Spinal cord (tissue), 10 donors: ENCODE measurements around the gene ZNF574. TPM values are rescaled to one million over a fixed set of nuclear protein-coding genes. Genes with fewer than 3 reads are reported as not detected.
A peak's percentile ranks its signal among the peaks of the same experiment; 100 is the strongest.

Experiments used
- DNase-seq, 6 donors: peaks; one replicate each; pipeline versions ENCODE4 v3.0.0 to v3.0.0-alpha.2; 2013 to 2015; ENCODE audit warnings: low spot score in 6 of 6, low read depth in 4 of 6
- H3K27ac ChIP-seq: one replicate; pipeline ENCODE4 v1.5.1; 2013; ENCODE audit warnings: low read depth, low read length, control low read depth
- H3K27me3 ChIP-seq: one replicate; pipeline ENCODE4 v1.6.1; 2013; ENCODE audit warnings: low read length; ENCODE audit not compliant: control insufficient read depth, insufficient read depth
- H3K36me3 ChIP-seq: one replicate; pipeline ENCODE4 v1.6.1; 2013; ENCODE audit warnings: low read length; ENCODE audit not compliant: control insufficient read depth, insufficient read depth
- H3K4me1 ChIP-seq: one replicate; pipeline ENCODE4 v1.6.1; 2013; ENCODE audit warnings: low read length; ENCODE audit not compliant: control insufficient read depth, insufficient read depth
- H3K4me3 ChIP-seq: one replicate; pipeline ENCODE4 v1.5.1; 2013; ENCODE audit warnings: low read depth, low read length, control low read depth
- H3K9me3 ChIP-seq: one replicate; pipeline ENCODE4 v1.6.1; 2013; ENCODE audit warnings: low read length; ENCODE audit not compliant: control insufficient read depth, insufficient read depth
- WGBS: methylation state at CpG from one replicate; pipeline ENCODE4 v1.1.5; 2013; ENCODE audit warnings: missing lambda C conversion rate; ENCODE audit not compliant: insufficient coverage; 5-methylcytosine and 5-hydroxymethylcytosine counted together
- polyA plus RNA-seq, 2 donors: library from polyadenylated mRNA; unstranded; fragments of 120-200 nt; gene quantifications; one replicate each; pipeline ENCODE4 v1.2.1, GENCODE V29; 2013; ENCODE audit not compliant: insufficient read length in 2 of 2
- total RNA-seq, 2 donors: library from RNA; depleted of rRNA in 1 of 2; stranded (reverse); fragments of 120-200 nt in 1 of 2; fragments of >200 nt in 1 of 2; gene quantifications; one replicate each; pipeline versions ENCODE4 v1.2.3 to v1.2.4, GENCODE V29; 2013 to 2014
- donor health status: healthy.

Gene ZNF574
- total and polyA plus RNA-seq, 4 donors: 7.6 to 19.4 (median 14.0) TPM

DNA sequence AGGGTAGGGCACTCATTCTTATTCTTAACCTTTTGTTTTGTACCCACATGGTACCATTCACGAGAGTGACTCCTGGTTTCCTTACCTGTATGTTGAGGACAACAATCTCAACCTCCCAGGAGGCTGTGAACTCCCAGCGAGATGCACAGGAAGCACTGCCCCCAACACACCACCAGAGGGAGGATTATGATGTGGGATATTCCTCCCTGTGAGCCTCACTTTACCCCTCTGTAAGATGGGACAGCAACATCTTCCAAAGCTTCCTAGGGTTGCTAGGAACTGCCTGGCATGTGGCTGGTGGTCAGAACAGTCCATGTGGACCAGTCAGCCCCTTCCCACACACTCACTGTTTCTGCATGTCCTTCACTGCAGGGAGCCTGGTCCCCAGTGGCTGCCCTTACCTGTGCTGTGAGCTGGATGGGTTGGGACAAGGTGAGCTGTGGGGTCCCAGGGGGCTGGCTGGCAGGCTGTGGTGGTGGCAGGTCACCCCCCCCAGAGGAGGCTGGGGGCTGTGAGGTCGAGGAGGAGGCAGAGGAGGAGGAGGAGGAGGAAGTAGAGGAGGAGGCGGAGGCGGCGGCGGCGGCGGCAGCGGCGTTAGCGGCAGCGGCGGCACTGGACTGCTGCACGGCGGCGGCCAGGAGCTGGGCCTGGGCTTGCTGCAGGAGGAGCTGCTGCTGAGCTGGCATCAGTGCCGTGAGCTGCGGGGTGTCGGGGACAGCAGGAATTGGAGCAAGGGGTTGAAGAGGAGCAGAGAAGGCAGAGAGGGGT is 40.5 kb downstream of the ZNF574 start:
- no peak overlapping the region for H3K4me3 ChIP-seq
- H3K27ac ChIP-seq: no peak overlapping the region
- WGBS: 96% methylated on average over 17 of the region's 20 CpGs
- DNase-seq: no peak
- H3K9me3 ChIP-seq: no peaks in the 10 kb centered on the region
- peaks cover 17% of the 10 kb centered on the region for H3K36me3 ChIP-seq
- H3K27me3 ChIP-seq: no peaks in the 10 kb centered on the region
- peaks cover 19% of the 10 kb centered on the region for H3K4me1 ChIP-seq

DNA sequence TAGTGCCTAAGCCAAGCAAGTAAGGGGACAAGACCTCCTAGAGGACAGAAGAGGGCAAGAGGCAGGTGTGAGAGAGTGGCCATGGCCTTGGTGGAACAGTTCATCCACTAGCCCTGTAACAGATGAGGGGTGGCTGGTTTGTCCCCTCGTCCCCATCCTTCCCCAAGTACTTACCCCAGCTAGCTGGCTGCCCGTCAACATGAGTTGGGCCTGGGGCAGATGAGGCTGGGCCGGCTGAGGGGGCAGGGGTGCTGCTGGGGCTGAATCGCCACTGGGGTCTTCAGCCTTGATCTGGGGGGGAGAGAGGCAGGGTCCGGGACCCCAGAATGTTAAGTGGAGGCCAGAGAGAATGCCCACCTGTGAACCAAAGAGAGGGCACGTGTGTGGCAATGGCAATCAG is 41.1 kb downstream of the ZNF574 start:
- WGBS: 87% methylated on average over 5 of the region's 6 CpGs

DNA sequence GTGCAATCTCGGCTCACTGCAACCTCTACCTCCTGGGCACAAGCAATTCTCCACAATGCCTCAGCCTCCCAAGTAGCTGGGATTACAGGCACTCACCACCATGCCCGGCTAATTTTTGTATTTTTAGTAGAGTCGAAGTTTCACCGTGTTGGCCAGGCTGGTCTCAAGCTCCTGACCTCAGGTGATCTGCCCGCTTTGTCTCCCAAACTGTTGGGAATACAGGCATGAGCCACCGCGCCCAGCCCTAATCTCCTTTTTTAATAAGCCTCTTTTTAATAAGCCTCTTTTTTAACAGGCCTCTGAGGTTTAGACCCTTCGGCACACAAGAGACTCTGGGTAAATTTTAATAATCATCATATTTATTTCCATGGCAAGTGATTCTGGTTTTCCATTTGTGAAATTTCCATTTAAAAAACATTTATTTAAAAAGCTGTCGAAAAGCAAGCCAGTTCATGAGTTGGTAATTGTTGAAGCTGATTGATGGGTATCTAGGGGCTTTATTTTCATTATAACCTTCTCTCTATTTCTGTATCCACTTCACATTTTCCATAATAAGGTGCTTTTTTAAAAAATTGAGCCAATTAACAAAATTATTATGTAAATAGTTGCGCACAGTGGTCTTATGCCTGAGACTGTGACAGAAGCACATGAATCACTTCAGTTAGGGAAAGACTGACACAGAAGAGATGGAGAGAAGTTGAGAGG is 44.5 kb downstream of the ZNF574 start:
- Histone ChIP-seq H3K36me3 (peaks cover 16% of the 10 kb centered on the region), H3K4me1 (peaks cover 11% of the 10 kb centered on the region), H3K27me3 (no peaks in the 10 kb centered on the region), H3K27ac (no peak overlapping the region), H3K9me3 (no peaks in the 10 kb centered on the region), H3K4me3 (no peak overlapping the region)
- DNase-seq: peak in 1 of 6 donors; percentile 68
- WGBS: 85% methylated on average over 5 of the region's 10 CpGs

More for the DNA sequence above, 41.1 kb downstream of the ZNF574 start:
- no peak for DNase-seq
- H3K9me3 ChIP-seq: no peaks in the 10 kb centered on the region
- no peak overlapping the region for H3K27ac ChIP-seq
- no peak overlapping the region for H3K4me3 ChIP-seq
- H3K36me3 ChIP-seq: peaks cover 19% of the 10 kb centered on the region
- no peaks in the 10 kb centered on the region for H3K27me3 ChIP-seq
- H3K4me1 ChIP-seq: peaks cover 23% of the 10 kb centered on the region

DNA sequence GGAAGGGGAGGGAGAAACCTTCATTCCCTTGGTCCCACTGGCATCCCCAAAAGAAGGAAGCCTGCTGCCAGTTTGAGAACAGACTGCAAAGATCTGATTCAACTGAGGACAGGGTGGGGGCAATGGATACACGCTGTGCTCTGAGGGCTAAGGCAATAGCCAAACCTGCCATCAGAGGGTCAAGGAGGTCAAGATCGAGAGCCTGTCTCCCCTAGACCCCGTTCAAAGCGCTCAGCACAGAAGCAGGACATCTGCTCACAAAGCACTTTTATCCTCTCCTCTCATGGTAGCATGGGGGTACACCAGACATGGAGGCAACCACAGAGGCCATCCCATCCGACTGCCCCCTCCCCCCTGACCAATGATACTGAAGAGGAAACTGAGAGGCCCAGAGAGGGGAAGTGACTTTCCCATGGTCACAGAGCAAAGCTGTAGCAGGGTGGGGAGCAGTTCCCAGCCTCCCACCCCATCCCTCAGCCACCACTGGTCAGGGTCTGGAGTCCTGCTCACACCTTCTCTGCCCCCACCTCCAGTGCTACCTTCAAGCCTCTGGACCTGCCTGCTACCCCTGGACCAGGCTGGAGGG is 45.2 kb downstream of the ZNF574 start:
- Histone ChIP-seq H3K4me3 (no peak overlapping the region), H3K36me3 (peaks cover 15% of the 10 kb centered on the region), H3K27me3 (no peaks in the 10 kb centered on the region), H3K9me3 (no peaks in the 10 kb centered on the region), H3K4me1 (peaks cover 11% of the 10 kb centered on the region), H3K27ac (no peak overlapping the region)
- WGBS: 55% methylated on average over 4 of the region's 5 CpGs
- DNase-seq: no peak

DNA sequence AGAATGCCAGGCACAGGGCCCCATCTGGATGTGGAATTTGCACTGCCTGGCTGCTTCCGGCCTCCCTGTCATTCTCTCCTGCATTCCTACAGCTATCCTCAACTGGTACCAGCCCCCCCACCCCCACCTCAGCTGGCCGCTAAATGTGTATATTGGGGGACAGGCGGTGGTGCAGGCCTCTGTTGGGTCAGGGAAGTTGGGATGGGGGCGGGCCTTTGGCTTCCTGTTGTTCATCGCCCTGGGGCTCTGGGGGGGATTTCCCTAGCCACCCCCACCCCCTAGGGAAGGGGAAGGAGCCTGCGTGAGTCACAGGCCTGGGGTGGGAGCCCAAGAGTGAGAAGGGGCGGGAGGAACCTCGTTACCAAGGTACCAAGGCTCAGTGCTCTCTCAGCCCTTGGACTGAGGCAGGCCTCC is 45.7 kb downstream of the ZNF574 start:
- peaks cover 11% of the 10 kb centered on the region for H3K4me1 ChIP-seq
- no peaks in the 10 kb centered on the region for H3K27me3 ChIP-seq
- no peak for DNase-seq
- H3K4me3 ChIP-seq: no peak overlapping the region
- H3K9me3 ChIP-seq: no peaks in the 10 kb centered on the region
- H3K36me3 ChIP-seq: peaks cover 10% of the 10 kb centered on the region
- WGBS: 61% methylated on average over 2 of the region's 8 CpGs
- no peak overlapping the region for H3K27ac ChIP-seq

DNA sequence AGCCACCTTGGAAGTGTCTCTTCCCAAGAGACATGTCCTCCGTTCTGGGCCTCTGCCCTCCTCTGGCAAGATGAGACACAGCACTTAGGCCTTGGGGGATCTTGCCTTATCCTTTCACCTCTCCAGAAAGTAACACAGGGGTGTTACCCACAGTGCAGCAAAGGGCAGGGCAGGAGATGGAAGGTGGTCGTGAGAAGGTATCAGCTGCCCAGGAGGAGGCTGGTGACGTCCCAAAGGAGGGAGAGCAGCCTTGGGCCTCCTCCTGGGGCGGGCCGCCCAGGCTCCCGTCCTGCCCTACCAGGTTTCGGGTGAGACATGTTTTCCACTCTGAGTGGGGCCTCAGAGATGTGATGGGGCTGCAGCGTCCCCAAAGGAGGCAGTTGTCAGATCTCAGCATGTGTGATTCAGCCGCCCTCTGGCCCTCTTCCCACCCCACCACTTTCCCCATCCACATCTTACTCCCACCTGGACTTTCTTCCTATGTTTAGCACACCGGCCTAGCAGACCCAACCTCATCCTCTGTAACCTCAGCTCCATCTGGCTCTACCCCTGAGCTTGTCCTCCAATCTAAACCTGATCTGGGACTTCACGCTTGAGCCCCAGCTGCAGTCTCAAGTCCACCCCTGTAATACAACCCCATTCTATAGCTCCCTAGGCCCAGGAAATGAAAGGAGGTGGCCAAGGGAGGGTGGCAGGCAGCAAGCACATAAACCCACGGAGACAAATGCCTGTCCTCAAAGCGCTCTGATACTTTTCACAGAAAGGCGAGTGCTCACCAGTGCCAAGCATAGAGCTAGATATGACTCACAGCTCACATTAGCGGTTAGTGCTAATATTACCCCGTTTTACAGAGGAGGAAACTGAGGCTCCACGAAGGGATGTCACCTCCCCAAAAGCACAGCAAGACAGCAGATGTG is 47.0 kb downstream of the ZNF574 start:
- Histone ChIP-seq H3K36me3 (peaks cover 2% of the 10 kb centered on the region), H3K27ac (no peak overlapping the region), H3K9me3 (no peaks in the 10 kb centered on the region), H3K4me1 (peaks cover 11% of the 10 kb centered on the region), H3K4me3 (no peak overlapping the region), H3K27me3 (no peaks in the 10 kb centered on the region)
- WGBS: 78% methylated on average over 17 of the region's 17 CpGs
- no peak for DNase-seq

DNA sequence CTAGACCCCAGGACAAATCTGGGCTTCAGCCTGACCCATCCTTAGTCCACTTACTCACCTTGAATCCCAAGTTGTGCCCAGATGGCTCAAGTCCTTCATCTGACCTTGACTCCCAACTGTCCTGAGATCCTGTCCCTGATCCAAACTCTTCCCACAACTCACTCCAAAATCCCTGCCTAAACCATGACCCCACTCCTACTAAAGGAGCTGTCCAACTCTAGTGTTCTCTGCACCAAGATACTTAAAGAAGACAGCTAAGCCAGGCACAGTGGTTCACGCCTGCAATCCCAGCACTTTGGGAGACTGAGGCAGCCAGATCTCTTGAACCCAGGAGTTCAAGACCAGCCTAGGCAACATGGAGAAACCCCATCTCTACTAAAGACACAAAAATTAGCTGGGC is 47.8 kb downstream of the ZNF574 start:
- H3K4me1 ChIP-seq: peaks cover 11% of the 10 kb centered on the region
- H3K27ac ChIP-seq: no peak overlapping the region
- no peak overlapping the region for H3K4me3 ChIP-seq
- DNase-seq: no peak
- no peaks in the 10 kb centered on the region for H3K27me3 ChIP-seq
- H3K36me3 ChIP-seq: peaks cover 2% of the 10 kb centered on the region
- no peaks in the 10 kb centered on the region for H3K9me3 ChIP-seq
- WGBS: 100% methylated on average over 1 of the region's 1 CpG

DNA sequence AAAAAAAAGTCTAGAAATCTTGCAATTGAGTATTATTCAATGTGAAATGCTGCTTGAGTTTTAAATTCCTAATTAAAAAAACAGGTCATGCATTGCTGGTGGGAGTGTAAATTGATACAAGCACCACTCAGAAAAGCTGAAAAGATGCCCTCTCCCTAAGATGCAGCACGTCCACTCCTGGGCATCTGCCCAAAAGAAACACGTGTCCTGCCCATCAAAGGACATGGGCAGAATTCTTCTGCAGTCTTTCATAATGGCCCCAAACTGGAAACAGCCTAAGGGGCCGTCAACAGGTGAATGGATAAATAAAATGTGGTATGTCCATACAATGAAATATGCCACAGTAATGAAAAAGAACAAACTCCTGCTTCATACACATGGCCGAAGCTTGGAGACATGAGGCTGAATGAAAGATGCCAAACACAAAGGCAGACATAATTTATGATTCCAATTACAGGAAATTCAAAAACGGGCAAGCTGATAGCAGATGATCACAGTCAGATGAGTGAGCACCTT is 48.5 kb downstream of the ZNF574 start:
- peaks cover 12% of the 10 kb centered on the region for H3K4me1 ChIP-seq
- DNase-seq: no peak
- H3K36me3 ChIP-seq: peaks cover 2% of the 10 kb centered on the region
- 60% methylated on average over 1 of the region's 5 CpGs for WGBS
- H3K4me3 ChIP-seq: no peak overlapping the region
- H3K27me3 ChIP-seq: no peaks in the 10 kb centered on the region
- H3K27ac ChIP-seq: no peak overlapping the region
- no peaks in the 10 kb centered on the region for H3K9me3 ChIP-seq

DNA sequence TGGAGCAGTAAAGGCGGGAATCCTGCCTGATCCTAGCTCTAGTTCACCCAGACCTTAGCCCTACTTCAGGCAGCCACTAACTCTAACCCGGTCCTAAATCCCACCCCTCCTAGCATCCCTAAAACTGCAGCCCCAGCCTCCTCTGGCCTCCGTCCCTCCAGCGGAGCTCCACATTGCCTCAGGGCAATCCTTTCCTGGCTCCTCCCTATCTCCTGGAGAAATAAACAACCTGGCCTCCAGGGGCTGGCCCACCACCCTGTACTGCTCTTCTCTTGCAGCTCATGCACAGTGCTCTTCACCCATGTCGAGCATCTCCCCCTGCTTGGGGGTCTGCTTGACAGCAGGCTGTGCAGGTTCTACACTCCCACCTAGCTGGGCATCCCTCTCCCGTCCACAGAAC is 49.6 kb downstream of the ZNF574 start:
- Histone ChIP-seq H3K4me3 (no peak overlapping the region), H3K27ac (no peak overlapping the region), H3K27me3 (no peaks in the 10 kb centered on the region), H3K4me1 (peaks cover 15% of the 10 kb centered on the region), H3K36me3 (peaks cover 2% of the 10 kb centered on the region), H3K9me3 (no peaks in the 10 kb centered on the region)
- no peak for DNase-seq
- WGBS: 52% methylated on average over 5 of the region's 6 CpGs
